Stimulated activated CD8-positive, alpha-beta memory T cell treated with anti-CD3 and anti-CD28 coated beads, Interleukin-12 subunit alpha, Interleukin-12 subunit beta, amount 100 ng/mL, for 4 hours (primary cell): ENCODE measurements around the gene SSR3.
"Not testable (repeated sequence)": the region's sequence is repeated elsewhere in the genome, so short reads cannot be mapped to it uniquely, and the experiment has no call there.

Source experiments
- DNase-seq: peaks from one replicate; pipeline ENCODE4 v3.0.0-alpha.2; 2020; ENCODE audit warnings: low read depth

The SSR3 gene

GRCh38 chr3:156554842-156555687 lies at the start of gene SSR3:
SSR3 (minus strand) TSS chr3:156555117; CDS start chr3:156555089, 28 bp downstream.
- DNase-seq, result peak; percentile 98

DNA sequence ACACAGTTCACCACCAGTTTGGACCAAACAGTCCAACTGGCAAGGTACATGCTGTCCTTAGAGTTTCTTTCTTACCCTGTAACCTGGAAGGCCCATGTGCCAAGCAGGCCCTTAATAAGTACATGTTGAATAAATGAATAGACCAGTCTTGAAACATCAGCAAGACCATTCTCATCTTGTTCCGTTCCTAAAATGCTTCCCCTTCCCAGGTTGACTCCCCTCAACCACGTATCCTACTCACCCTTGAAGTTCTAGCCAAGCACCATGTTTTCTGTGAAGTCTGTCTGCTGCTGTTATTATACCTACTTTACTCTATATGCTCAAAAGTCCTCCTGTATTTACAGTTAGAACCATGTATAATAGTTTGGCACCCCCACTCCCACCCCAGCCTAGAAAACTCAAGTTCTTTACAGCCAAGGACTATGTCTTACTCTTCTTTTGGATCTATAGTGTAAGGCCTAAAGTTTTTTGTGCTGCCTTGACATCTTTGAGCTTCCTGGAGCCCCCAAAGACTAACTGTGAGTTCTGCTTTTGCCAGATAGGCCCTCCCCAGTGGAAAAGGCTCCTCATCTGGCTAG lies 49.2 kb upstream of the SSR3 start:
- no peak for DNase-seq

DNA sequence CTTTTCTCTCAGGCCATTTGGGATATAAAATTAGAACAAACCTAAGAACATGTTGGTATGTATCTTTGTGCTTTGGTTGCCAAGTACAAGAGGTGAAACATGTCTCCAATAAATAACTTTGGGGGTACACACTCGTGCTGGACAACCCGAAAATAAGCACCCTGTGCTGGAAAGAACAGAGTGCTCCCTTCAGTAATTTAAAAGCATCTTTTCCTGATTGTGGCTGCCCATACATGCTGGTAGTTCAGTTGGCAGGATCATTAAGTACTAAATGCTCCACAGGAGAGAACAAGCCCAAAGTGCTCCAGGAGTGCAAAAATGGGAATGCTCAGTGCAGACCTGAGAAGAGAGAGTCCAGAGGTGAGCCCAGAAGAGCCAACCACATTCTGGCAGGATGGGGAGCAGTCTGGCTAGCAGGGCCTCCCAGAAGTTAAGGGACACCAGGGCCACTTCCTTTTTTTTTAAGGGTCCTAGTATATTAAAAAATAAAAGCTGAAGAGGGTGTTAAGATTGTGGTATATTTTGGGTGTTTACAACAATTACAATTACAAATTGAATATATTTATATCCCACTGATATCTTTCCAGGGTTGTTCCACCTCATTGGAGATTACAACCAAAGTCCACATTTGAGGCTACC lies 48.6 kb upstream of the SSR3 start:
- no peak for DNase-seq

- DNase-seq, result no peak
Measured at GRCh38 chr3:156602424-156602823, 47.5 kb upstream of the SSR3 start.

DNA sequence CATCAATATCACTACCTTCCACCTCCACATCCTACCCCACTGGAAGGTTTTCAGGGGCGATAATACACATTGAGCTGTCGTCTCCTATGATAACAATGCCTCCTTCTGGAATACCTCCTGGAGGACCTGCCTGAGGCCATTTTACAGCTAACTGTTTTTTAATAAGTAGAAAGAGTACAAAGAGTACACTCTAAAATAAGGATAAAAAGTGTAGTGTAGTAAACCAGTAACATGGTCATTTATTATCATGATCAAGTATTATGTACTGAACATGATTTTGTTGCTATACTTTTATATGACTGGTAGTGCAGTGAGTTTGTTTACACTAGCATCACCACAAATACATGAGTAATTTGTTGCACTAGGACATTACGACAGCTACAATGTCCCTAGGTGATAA lies 46.6 kb upstream of the SSR3 start:
- DNase-seq, result no peak

- DNase-seq, result no peak
Measured at GRCh38 chr3:156600834-156601233, 45.9 kb upstream of the SSR3 start.

DNA sequence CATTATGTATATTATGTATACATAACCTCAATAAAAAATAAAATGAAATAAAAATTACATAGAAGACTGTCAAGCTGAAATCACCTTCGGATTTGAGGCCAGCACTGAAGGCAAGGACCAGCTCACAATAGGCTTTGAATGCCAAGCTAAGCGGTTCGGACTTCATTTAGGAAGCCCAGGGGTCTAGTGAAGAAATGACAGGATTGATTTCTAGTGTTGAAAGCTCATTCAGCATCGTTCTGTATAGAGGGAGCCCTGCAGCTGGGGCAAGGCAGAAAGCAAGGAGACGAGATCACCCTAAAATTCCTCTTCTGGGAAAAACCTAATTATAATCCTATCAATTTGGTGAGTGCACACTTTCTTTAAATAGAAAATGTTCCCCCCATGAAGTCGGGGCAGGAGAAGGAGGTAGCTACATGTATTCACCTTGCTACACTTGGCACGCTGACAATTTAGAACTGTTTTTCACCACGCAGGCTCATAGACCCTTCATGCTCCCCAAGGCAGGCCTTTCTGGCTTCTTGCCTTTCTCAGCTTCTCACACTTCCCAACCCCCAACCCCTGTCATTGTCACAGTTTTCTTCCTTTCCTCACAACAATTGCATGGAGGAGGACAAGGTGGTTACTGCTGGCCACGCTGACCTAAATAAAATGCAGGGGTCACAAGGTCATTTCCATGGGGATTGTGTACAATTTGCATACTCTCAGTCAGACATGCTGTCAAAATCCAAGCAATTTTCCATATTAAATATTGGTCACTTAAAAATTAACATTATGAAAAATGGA lies 44.4 kb upstream of the SSR3 start:
- no peak for DNase-seq

- DNase-seq, result no peak
Measured at GRCh38 chr3:156598413-156598812, 43.5 kb upstream of the SSR3 start.

DNA sequence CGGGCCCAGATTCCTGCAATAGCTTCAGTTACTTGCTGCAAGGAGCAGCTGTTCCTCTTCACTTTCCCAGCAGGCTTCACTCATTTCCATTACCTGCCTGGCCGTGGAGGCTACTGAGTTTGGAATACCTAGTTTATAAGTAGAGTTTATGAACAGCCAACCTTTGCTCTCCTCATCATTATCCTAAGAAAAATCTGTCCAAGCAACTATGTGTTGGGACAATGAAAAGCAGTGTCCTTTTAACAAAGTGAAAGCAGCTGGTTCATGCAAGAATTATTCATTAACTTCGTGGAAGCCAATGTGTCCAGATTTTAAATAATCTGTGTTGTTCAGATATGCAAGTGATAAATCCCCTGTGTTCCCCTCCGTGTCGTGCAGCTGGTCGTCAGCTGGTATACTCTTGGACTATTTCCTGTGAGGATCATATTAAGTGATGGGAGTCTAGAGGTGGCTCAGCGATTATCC lies 39.3 kb upstream of the SSR3 start:
- DNase-seq, result no peak

DNA sequence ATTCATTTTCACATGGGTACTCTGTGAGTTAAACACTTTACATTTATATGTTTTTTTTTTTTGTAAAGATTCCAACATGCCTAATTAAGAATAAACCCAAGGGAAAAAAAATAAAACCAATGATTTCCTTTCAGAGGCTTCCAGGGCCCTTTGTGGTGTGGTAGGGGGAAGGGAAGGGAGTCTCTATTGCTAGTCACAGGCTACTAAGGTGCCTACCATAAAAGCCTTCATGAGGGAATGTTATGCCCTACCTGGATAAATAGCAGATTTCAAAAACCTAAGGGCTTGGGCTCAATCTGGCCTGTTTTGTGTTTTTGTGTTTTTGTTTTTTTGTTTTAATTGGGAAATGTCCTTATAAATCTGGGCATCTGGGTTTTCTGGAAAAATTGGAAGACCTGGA lies 38.9 kb upstream of the SSR3 start:
- DNase-seq, result no peak

DNA sequence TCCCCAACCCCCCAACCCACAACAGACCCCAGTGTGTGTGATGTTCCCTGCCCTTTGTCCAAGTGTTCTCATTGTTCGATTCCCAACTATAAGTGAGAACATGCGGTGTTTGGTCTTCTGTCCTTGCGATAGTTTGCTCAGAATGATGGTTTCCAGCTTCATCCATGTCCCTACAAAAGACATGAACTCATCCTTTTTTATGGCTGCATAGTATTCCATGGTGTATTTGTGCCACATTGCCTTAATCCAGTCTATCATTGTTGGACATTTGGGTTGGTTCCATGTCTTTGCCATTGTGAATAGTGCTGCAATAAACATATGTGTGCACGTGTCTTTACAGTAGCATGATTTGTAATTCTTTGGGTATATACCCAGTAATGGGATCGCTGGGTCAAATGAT lies 34.9 kb upstream of the SSR3 start:
- not testable (repeated sequence) for DNase-seq

DNA sequence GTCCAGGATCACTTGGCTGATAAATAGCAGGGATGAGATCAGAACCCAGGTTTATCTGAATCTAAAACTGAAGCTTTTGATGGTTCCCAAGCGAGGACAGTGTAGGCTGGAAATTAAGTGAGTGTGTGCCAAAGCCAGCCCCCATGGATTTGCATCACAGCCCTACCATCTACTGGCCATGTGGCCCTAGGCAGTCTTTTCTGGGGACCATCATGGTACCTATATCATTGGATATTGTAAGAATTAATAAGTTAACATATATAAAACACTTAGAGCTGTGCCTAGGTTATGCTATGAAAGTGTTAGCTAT lies 32.8 kb upstream of the SSR3 start:
- no peak for DNase-seq

DNA sequence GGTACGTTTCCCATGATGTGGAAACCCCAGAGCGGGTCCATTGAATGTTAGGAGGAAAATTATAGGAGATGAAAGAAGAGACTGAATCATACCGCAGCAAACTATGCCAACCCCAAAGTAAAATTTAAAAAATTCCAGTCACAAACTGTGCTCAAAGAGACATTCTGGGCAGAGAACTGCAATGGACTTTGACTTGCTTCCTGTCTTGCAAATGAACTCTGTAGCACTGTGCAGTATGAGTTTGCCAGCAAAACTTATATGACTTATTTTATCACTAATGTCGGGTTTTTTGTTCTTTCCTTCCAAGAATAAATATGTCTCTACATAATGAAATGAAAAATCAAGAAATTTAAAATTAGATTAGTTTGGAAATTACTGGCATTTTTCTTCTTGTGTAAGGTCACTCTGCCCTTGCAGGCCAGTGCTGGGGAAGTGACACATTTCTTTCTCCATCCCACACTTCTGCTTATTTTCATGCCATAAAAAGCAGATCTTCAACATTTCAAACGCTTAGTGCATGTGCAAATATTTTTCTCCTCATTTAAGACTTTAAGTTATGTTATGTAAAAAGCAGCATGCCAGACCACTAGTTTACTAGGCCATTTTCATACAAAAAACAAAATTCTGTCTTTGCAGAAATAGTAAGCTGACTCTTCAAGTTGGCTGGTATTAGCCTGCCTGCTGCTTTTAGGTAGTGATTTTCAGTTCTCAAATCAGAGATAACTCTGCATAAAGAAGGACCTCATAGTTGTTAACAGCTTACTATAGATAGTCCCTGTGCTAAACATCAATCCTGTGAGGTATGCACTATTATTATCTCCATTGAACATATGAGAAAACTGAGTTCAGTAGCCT lies 32.2 kb upstream of the SSR3 start:
- DNase-seq, result no peak

GRCh38 chr3:156583469-156583868 lies 28.6 kb upstream of the SSR3 start:
- DNase-seq, result no peak

DNA sequence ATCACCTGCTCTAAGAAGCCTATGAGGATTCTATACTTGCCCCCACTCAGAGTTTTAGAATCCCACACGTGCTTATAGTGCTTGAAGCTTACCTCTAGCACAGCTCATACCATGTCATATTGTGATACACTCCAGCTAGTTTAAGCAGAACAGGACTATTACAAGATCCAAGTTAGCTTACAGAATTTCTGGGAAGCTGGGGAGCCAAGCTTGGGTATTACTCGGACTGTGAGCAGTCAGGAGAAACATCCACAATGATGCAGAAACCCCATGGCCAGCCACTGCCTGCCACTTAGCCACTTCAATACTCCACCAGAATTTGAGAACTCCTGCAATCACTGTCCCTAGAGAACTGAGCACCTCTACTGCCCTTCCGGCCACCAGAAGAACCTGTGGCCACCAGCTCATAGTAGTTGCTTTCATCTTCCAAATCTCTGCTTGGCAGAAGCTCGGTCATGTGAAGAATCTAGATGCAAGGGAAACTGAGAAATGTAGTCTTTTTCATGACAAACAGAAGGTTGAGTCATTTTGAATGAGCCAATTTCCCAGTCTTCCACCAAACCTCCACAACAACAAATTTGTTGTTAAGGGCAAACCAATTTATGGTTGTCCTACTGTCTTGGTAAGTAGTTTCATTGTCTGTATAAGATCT lies 27.7 kb upstream of the SSR3 start:
- DNase-seq, result no peak

- DNase-seq, result no peak
Measured at GRCh38 chr3:156581954-156582353, 27.0 kb upstream of the SSR3 start.

GRCh38 chr3:156581033-156581432 lies 26.1 kb upstream of the SSR3 start:
- no peak for DNase-seq

DNA sequence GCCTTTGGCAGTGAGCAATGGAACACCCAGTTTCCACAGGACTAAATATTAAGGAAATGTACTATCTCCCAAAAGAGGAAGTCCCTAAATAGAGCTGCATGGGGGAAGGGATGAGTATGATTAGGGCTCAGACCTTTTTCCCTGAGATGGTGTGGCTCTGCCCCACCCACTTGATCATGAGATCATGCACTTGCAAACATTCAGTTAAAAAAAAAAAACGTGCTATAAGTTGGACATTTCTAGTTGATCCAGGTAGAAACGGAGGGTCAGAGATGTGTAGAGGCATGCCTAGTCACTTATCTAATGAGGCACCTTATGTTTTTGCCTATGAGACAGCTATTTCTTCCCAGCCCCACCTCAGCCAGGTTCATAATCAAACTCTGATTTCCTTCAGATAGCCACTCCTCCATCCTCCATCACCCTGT lies 24.5 kb upstream of the SSR3 start:
- DNase-seq, result no peak

DNA sequence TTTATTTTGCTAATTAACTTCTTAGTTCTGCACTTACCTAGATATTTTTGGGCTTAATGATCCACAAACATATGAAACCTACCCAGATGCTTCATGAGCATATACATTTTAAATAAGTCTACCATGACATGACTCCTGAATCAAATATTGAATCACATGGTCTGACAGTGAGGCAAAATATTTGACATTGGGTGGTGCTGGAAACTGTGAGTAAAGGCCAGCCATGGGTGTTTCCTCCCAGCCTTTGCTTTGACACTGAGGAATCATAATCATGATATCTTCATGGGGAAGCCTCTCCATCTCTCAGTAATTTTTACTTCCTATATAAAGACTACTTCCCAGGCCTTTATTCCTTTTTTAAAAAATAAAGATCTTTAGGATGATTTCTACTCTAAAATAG lies 22.8 kb upstream of the SSR3 start:
- DNase-seq, result no peak

DNA sequence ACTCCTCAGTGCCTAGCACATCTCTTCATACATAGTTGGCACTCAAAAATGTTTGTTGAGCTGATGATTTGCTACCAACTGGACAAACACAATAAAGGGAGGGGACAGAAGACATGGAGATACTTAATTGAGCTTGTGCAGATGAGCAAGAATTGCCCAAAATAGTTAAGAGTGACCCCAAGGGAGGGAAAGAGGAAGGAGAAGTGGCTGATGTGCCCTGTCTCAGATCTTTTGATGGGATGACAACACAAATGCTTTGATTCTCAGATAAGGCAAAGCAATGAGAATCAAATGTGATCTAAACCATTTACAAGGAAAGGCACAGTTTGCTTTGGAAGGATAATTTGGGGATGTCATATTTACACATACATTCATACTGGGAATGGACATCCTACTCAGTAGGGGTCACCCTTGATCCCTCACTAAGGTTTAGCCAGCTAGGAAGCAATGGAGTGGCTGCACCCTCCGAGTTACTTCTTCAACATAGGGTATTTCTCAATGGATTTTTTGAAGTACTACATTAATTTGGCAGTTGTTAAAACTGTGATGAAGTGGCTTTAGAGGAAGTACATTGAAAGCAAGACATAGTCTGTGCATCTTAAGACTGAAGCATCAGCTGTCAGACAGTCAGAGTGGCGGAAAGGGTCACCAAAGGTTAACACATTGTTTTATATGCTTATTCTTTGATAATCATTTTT lies 21.9 kb upstream of the SSR3 start:
- DNase-seq, result no peak
